ACHN (cell line): Measurements from ENCODE around the gene SLC12A5.
A peak's percentile ranks its signal among the peaks of the same experiment; 100 is the strongest.

ENCODE experiments used
- DNase-seq: peaks from one replicate; pipeline ENCODE4 v3.0.0-alpha.2; 2015
- in situ Hi-C: cut with HindIII; loops from 2 replicates; pipeline ENCODE4 v1.10.0; 2017; ENCODE audit warnings: low sequenced_read_pairs, low pct_ligation_motif_present, low pct_unique_long_range_greater_than_20kb

Gene SLC12A5

DNA sequence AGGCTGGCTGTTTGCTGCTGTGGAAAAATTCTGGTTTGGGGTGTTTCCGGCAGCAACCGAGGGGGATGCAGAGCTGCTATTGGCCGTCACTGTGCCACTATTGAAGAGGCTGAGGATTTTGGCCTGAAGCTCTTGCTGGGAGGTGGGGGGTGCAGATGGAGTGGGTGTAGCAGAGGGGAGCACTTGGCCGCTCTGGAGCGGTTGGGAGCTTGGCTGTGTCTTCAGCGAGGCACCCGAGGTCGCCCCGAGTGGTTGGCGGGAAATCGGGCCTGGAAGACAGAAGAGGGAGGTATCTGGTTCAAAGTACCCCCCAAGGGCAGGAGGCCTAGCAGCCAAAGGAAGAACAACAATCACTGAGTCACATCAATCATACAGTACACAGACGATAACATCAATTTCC is 33.6 kb downstream of the SLC12A5 start:
- no peak for DNase-seq
- in situ Hi-C loops: no loop called here

DNA sequence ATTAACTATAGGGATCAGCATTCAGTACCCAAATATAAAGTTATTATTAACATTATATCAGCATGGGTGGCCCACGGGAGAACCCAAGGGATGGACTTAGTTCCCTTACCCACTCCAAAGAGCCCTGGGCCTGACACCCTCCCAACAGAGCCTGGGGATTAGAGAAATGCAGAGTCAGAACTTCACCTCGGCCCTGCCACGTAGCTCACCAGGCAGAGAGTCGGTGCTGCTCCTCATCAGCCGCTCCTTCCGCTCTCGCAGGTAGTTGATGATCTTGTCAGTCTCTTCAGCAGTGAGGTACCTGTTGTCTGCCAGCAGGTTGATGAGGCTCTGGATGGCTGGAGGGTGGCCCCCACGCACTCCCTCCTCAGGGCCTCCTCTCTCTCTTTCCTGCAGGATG is 34.1 kb downstream of the SLC12A5 start:
- no peak for DNase-seq
- in situ Hi-C loops: no loop called here

DNA sequence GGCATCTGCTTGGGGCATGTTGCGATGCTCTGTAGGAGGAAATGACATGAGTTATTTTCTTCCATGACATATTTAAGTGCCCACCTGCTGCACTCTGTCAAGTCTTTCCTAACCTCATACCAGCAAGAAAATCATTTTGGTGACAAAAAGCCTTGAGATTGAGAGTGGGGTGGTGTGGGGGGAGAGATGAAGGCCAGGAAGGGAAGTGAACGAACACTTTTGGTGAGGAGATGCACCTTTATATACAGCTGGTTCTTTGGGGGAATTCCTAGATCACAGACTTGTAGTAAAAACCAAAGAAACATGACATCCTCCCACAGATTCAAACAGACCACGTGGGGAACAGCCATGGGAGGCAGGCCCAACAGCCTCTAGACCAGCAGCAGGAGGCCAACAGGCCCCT is 34.6 kb downstream of the SLC12A5 start:
- no peak for DNase-seq
- in situ Hi-C loops: no loop called here

DNA sequence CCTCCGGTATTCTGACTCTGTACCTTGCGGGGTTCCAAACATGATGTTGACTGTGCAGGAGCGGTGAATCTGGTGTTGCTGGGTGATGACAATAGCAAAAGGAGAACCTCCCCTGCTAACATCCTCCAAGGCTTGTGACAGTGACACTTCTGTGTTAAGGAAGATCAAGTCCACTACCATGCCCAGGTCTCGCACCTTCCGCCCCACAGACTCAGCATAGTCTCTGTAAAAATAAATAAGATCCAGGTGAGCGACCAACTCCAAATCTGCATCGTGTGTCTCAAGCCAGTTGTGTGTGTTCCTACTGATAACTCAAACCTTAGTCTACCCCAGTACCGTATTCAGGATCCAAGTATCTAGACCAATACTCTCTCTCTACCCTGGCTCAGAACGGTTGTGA is 36.0 kb downstream of the SLC12A5 start:
- in situ Hi-C loops: no loop called here
- DNase-seq: no peak

DNA sequence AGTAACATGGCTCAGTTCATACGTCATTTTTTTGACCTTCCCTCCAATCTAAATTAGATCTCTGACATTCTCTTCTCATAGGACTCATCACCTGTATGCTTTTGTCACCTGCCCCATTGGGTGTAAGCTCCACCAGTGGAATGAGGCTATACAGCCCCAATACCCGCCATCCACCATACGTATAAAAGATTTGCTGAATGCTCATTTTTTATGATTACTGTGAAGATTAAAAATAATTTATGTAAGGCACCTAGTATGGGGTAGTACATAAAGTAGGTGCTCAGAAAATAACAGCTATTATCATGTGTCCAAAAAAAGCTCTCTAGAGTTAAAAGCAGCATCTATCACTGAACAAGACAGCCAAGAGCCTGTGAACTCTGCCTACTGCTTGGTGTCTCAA is 36.7 kb downstream of the SLC12A5 start:
- in situ Hi-C loops: no loop called here
- DNase-seq: no peak

DNA sequence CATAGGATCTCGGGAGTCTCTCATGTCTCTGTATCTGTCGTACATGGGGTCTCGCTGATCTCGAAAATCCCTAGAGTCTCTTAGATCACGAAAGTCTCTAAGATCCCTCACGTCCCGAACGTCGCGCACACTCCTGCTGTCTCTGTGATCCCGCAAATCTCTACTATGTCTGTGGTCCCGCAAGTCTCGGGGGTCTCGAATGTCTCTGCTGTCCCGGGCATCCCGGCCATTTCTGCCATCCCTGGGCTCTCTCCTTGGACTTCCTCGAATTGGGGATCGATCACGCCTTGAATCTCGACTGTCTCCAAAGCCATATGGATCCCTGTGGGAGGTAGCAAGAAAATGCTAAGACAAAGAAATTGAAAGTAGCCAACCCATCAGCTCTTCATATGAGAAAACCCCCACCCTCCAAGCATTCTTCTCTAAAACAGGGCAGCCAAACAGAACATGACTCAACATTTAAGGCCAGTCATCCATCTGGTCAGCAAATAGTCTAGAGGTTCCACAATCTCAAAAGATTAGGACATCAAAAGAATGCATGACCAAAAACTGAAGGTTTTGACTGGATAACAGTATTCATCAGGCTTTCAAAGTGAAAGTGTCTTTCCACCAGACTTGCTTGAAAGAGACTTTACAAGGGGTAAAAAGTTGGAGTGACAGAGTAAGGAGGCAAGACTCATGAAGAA is 41.3 kb downstream of the SLC12A5 start:
- peak; percentile 54 for DNase-seq

DNA sequence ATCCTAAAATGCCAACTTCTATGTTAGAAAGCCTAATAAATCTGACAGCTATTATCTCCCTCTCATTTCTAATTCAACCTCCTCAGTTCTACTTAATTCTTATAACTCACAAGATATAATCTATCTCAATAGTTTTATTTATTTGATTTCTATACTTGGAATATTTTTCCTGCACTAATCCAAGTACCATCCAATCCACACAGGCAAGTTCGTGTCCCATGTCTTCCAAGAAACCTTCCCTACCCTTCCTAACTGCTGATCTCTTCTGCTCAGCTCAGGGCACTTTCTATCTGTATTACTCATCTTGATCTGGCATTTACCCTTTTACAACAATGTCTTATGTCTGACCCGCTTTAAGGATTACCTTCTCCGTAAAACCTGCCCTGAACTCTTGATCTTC is 42.6 kb downstream of the SLC12A5 start:
- DNase-seq: no peak
- in situ Hi-C loops: no loop called here

More for the DNA sequence above, 41.3 kb downstream of the SLC12A5 start:
- in situ Hi-C loops: no loop called here

DNA sequence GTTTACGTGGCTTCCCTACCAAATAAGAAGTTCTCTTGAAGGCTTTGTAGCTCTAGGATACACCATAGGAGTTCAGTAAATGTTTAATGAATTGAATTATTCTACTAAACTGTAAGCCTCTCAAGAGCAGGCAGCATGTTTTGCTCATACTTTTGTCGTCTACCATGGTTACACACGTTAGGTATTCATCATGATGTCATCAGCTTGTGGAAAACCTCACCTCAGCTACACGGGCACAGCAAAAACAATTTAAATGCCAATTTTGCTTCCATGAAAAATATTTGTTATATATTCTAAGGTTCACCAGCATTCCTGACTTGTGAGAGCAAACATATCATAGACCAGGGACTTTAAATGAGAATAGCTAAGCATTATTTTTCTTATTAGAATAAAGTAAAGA is 44.0 kb downstream of the SLC12A5 start:
- in situ Hi-C loops: no loop called here
- DNase-seq: no peak

DNA sequence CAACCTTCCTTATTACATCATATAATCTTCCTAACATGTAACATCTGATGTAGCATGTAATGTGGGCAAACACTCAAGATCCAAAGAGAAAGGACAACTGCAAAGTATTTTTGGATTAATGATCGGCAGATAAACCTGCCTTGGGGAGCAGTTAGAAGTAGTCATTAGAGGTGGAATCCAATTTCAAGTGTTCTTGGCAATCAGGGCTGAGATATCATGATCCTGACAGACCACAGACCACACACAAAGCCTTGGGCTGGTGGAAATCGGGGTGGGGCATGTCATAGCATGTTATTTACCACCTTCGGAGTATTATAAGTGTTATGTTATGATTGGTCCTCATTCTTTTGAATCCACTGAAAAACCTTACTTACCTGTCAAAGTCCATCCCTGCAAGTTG is 44.4 kb downstream of the SLC12A5 start:
- in situ Hi-C loops: no loop called here

DNA sequence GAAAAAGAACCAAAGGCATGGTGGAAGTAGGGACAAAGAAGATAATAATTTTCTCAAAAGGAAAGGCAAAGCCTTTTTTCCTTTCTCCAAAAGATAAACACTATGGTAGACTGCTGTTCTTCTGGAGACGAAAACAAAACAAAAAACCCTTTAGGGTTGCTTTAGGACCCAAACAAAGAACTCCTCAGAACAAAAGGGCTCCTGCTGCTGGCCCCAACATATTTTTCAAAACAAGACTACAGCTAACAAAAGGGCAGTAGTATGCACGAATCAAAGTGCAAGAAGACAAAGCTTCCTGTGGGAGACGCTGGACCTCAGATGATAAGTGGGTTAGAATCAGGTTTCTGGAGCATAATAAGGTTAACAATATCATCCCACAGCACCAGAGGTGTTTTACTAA is 45.0 kb downstream of the SLC12A5 start:
- in situ Hi-C loops: no loop called here
- DNase-seq: no peak

More for the DNA sequence above, 44.4 kb downstream of the SLC12A5 start:
- DNase-seq: no peak

DNA sequence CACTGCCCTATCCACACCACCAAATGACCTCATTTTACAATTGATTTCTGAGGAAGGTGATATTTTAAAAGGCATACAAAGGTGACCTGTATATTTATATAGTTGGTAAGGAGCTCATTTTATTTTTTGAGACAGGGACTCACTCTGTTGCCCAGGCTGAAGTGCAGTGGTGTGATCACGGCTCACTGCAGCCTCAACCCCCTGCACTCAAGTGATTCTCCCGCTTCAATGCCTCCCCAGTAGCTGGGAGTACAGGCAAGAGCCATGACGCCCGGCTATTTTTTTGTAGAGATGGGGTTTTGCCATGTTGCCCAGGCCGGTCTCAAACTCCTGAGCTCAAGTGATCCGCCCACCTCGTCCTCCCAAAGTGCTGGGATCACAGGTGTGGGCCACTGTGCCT is 47.8 kb downstream of the SLC12A5 start:
- DNase-seq: no peak
- in situ Hi-C loops: no loop called here

DNA sequence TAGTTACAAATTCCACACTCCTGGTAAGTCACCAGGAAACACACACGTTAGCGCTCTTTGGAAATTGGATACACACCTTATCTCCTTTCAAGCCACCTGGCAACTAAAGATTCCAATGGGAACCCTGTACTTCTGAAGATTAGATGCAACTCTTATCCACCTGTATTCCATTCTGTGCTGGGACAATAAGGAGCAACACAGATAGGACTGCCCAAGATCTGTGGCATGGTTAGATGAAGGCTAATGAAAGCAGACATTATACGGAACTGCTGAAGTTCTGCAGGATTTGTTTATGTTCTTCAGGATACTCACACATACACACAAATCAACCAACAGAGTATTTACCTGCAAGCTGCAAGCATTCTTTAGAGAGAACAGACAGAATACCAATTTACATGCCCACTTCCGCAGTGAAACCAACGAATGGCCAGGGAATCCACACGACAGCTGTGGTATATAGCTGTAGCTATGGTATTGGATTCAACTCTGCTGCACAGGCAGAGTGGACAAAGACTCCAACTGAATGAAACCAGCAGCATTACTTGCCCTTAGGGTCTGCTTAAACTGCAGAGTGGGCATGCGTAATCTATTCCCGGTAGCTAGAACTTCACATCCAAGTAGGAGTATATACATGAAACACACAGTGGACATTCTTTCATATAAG is 48.8 kb downstream of the SLC12A5 start:
- in situ Hi-C loops: no loop called here
- no peak for DNase-seq

DNA sequence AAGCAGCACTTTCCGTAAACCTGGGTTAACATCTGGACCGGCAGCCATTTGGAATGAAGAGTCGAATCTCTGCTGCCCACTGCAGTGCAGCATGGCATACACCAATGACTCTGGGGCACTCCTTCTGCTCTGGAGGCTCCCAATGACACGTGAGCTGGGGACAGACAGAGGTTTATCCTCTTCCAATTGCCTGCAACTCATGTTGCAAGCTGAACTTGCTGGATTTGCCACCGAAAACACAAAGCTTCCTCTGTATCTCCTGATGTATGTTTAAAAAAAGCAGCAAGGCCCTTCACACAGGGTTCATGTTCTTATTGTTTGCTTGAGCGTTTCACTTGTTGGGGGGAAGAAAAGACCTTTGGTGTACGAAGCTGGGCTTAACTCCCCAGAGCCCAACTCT is 49.9 kb downstream of the SLC12A5 start:
- no peak for DNase-seq
- in situ Hi-C loops: no loop called here

DNA sequence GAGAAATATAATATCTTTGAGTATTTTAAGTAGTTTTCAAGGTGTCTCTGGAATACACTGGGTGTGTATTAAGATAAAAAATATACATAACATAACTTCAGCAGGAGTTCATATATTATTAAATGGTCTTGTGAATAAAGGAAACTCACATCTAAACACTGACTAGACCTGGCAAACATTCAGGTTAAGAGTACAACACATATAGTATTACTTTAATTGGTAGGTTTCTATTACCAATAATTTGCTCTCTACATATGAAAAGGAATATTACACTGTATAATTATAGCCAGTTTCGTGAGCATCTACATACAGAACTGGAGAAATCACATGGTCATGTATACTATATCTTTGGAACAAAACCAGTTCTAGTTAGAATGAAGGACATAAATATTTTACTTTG is 52.1 kb downstream of the SLC12A5 start:
- in situ Hi-C loops: no loop called here
- no peak for DNase-seq

DNA sequence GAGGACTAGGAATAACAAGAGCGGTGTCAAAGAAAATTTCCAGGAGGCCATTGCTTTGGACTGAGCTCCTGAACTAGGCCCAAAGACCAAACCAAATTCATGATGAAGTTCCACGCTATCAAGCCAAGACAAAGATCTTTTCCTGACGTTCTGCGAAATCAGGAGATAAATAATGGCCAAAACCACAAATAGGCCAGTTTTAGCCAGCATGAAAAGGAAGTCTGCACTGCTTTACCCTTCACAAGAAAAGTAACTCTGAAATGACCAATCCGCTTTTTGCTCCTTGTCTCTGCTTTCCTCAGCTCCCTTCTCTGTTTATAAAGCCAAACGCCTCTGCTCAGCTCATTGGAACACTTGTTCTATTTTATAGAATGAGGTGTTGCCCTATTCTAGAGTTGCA is 54.1 kb downstream of the SLC12A5 start:
- in situ Hi-C loops: no loop called here
- DNase-seq: no peak

DNA sequence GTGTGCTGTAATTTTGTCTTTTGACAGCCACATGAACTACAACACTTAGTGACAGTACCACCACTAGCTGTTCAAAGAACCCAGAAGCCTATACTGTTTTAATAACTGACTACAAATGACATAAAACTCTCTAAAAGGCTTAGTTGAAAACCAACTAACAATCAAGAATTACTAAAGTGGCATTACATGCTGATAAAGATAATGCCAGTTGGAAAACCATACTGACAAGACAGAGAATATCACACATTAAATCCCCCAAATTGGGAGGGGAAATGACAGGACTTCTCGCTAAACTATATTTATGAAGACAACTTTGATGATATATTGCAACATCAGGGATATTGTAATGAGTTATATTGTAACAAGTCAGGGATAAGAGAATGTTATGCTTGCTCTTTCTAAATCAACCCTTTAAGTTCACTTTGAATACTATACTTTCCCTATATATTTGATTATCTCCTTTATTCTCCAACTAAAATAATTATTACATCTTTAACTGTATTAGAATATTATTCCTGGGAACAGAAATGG is 54.6 kb downstream of the SLC12A5 start:
- DNase-seq: no peak
- in situ Hi-C loops: no loop called here

DNA sequence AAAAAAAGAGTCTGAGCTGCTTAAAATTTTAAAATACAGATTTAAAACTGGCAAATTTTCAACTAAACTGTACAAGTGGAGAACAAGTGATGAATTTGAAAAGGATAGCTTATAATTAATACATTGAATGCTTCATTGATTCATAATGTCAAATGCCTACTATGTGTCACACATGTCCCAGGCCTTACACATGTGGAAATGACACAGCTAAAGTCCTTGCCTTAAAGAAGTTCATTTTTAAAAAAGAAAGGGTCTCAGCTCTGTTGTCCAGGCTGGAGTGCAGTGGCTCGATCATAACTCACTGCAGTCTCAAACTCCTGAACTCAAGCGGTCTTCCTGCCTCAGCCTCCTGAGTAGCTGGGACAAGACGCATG is 55.8 kb downstream of the SLC12A5 start:
- in situ Hi-C loops: no loop called here
- DNase-seq: no peak

DNA sequence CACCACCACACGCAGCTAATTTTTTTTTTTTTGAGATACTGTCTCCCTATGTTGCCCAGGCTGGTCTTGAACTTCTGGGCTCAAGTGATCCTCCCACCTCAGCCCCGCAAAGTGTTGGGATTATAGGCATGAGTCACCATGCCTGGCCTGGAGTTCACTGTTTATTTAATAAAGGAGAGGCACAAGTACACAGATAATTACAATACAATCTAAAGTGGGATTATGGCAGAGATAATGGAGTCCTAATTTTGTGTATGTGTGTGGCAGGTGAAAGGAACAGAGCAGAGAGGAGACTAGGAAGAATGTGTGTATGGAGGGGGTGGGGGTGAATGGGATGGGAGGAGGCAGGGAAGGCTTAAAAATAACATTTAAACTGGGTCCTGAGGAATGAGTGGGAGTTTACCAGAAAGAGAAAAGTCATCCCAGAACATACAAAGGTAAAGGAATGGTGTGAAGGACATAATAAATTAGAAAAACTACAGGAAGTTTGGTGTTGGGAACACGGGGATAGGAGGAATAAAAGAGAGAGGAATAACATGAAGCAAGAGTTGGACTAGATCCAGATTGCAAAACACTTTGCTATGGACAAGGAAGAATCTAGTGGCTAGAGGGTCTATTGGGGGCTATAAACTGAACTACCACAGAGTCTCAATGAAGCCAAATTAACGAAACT is 56.3 kb downstream of the SLC12A5 start:
- no peak for DNase-seq
- in situ Hi-C loops: no loop called here

DNA sequence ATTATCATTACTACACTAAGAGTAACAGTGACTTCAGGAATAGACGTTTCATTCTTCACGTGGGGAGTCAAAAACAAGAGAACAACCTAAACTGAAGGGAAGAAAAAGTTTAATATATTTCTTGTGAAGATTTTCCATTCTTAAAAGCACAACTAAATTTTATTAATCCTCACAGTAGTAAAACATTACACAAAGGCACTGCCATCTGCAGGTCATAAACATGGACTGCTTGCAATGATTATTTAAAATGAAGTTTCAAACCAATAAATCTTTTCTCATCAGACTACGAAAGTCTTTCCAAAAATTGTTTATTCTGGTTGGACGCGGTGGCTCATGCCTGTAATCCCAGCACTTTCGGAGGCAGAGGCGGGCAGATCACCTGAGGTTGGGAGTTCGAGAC is 58.1 kb downstream of the SLC12A5 start:
- in situ Hi-C loops: no loop called here
- DNase-seq: peak; percentile 21
